Subcutaneous adipose tissue (tissue), 4 donors: ENCODE data around the gene SLC27A5. TPM values are rescaled to one million over a fixed set of nuclear protein-coding genes. Genes with fewer than 3 reads are reported as not detected.

Source experiments
- CTCF ChIP-seq: fragments of 450-650 bp; IDR thresholded peaks from one replicate; pipeline ENCODE4 v1.5.1; 2016; ENCODE audit warnings: low read depth, mild to moderate bottlenecking, control low read depth, antibody characterized with exemption, moderate library complexity
- total RNA-seq, 4 donors: library from RNA; depleted of rRNA; stranded (reverse); fragments of >200 nt; gene quantifications; one replicate each; pipeline ENCODE4 v1.1.0, GENCODE V29; 2016

SLC27A5 gene
- total RNA-seq, result 10 to 100 TPM in 1 of 4 donors, 1 to 10 TPM in 3; 4.2 to 13.4 (median 7.2) TPM

- no peak for TF ChIP-seq CTCF
Observed at GRCh38 chr19:58511353-58512208, at the start of gene SLC27A5. SLC27A5 (minus strand) TSS chr19:58511992; CDS start chr19:58511955, 37 bp downstream.

- TF ChIP-seq CTCF, result no peak
Observed at GRCh38 chr19:58560921-58561320, 49.1 kb upstream of the SLC27A5 start.

GRCh38 chr19:58560007-58560887, 48.5 kb upstream of the SLC27A5 start:
- TF ChIP-seq CTCF, result no peak

- TF ChIP-seq CTCF, result no peak
Observed at GRCh38 chr19:58559275-58560006, 47.6 kb upstream of the SLC27A5 start.

- no peak for TF ChIP-seq CTCF
Observed at GRCh38 chr19:58558623-58559274, 47.0 kb upstream of the SLC27A5 start.

- no peak for TF ChIP-seq CTCF
Observed at GRCh38 chr19:58558066-58558622, 46.4 kb upstream of the SLC27A5 start, which contains the start of gene UBE2M. UBE2M (minus strand) TSS chr19:58558611; CDS start chr19:58558381, 230 bp downstream.
